Measurements from ENCODE around the gene SHROOM2. TPM values are rescaled to one million over a fixed set of nuclear protein-coding genes. Genes with fewer than 3 reads are reported as not detected.

The SHROOM2 gene
- total and polyA plus RNA-seq, 2 of the 4 experiments (the other 2 are of a cell fraction): 8.1 to 14.2 TPM

- Histone ChIP-seq H2AFZ (replicated peaks; ENCODE audit: low read length, poor library complexity) (no peak overlapping the region), H3K4me2 (ENCODE audit: low read depth, low read length) (no peak overlapping the region), H3K9ac (ENCODE audit: low read depth, low read length) (no peak overlapping the region), H3K9me1 (ENCODE audit: insufficient read depth, low read length) (no peaks in the 10 kb centered on the region; the same call in 1 of the 2 replicates), H2BK15ac (ENCODE audit: low read depth, low read length) (no peak overlapping the region), H2BK5ac (ENCODE audit: low read depth, low read length, poor library complexity, severe bottlenecking) (no peak overlapping the region), H3K4me1 (ENCODE audit: control insufficient read depth, insufficient read depth, low read length) (no peaks in the 10 kb centered on the region), H3K27me3 (ENCODE audit: control insufficient read depth, insufficient read depth, low read length) (peaks cover 6% of the 10 kb centered on the region; the same call in 1 of the 2 replicates), H3K4ac (ENCODE audit: low read depth, low read length) (no peak overlapping the region), H3K23ac (ENCODE audit: low read depth, low read length) (no peak overlapping the region), H3K56ac (ENCODE audit: extremely low read depth, insufficient read depth, low read length) (no peak overlapping the region), H3K27ac (ENCODE audit: insufficient read depth, low read length) (no peak overlapping the region), H3K9me3 (ENCODE audit: control insufficient read depth, insufficient read depth, low read length) (no peaks in the 10 kb centered on the region; the same call in none of the 2 replicates), H3K14ac (replicated peaks; ENCODE audit: low read depth, low read length) (no peak overlapping the region), H3K36me3 (ENCODE audit: control insufficient read depth, insufficient read depth, low read length) (no peaks in the 10 kb centered on the region), H4K20me1 (ENCODE audit: insufficient read depth, low read length) (no peaks in the 10 kb centered on the region), H3K4me3 (ENCODE audit: insufficient read depth, low read depth, low read length) (no peak overlapping the region), H3K18ac (ENCODE audit: low read depth, low read length) (no peak overlapping the region), H3K79me1 (ENCODE audit: low read depth in 1 of 2, low read length in 2 of 2) (no peaks in the 10 kb centered on the region), H2AK9ac (replicated peaks; ENCODE audit: low read depth, low read length, poor library complexity) (no peak overlapping the region), H2AK5ac (ENCODE audit: low read depth, low read length) (no peak overlapping the region), H4K5ac (ENCODE audit: low read depth, low read length) (no peak overlapping the region), H4K91ac (ENCODE audit: insufficient read depth, low read depth, low read length) (no peak overlapping the region), H2BK20ac (ENCODE audit: low read depth, low read length) (no peak overlapping the region), H4K8ac (ENCODE audit: low read depth in 2 of 2, low read length in 2 of 2) (no peak overlapping the region), H2BK120ac (ENCODE audit: low read depth, low read length) (no peak overlapping the region)
- TF ChIP-seq CTCF (conservative IDR thresholded peaks at IDR 0.05; ENCODE audit: low read depth, low read length): no peak
- TF ChIP-seq MAFK (IDR thresholded peaks at IDR 0.05; ENCODE audit: low read depth, low read length): no peak
- no peak for TF ChIP-seq RFX5 (IDR thresholded peaks at IDR 0.05; ENCODE audit: low read depth, low read length)
- TF ChIP-seq MAZ (IDR thresholded peaks at IDR 0.05; ENCODE audit: borderline replicate concordance, low read depth, low read length): no peak
- no peak for TF ChIP-seq FOS (IDR thresholded peaks at IDR 0.05; ENCODE audit: low read depth, low read length)
- no peak for TF ChIP-seq CHD1 (IDR thresholded peaks at IDR 0.05; ENCODE audit: low read depth, low read length)
- TF ChIP-seq CEBPB (IDR thresholded peaks at IDR 0.05; ENCODE audit: low read depth, low read length): no peak
- no peak for TF ChIP-seq RCOR1 (IDR thresholded peaks at IDR 0.05; ENCODE audit: insufficient replicate concordance, low read length)
- TF ChIP-seq RAD21 (IDR thresholded peaks at IDR 0.05; ENCODE audit: low read length): no peak
- no peak for TF ChIP-seq USF2 (IDR thresholded peaks at IDR 0.05; ENCODE audit: low read depth, low read length)
- no peak for TF ChIP-seq POLR2A (IDR thresholded peaks at IDR 0.05; ENCODE audit: low read depth, low read length)
- TF ChIP-seq NFE2L2 (IDR thresholded peaks at IDR 0.05; ENCODE audit: low read depth, low read length): no peak
- no peak for TF ChIP-seq SMC3 (IDR thresholded peaks at IDR 0.05; ENCODE audit: low read depth, low read length)
- TF ChIP-seq BHLHE40 (IDR thresholded peaks at IDR 0.05; ENCODE audit: low read depth, low read length): no peak
- no peak for TF ChIP-seq ELK1 (IDR thresholded peaks at IDR 0.05; ENCODE audit: borderline replicate concordance, low read depth, low read length)
- no peak for TF ChIP-seq MXI1 (IDR thresholded peaks at IDR 0.05; ENCODE audit: borderline replicate concordance, low read depth, low read length)
- BruUV-seq (replicated peaks): no TSS peak
- ChIA-PET POLR2A (ENCODE audit: unreplicated experiment) (no interaction called here), CTCF (interaction anchor here (0.5 kb wide), 1 partner anchor 17 kb away, joined by 5 read pairs; no protein-coding TSS in a partner anchor)
- DNase-seq: no peak
- in situ Hi-C loops (cut with MboI; ENCODE audit: low sequenced_read_pairs) (no loop called here), intact Hi-C loops (cut with micrococcal nuclease) (no loop called here), dilution Hi-C loops (cut with HindIII; ENCODE audit: low sequenced_read_pairs, unreplicated experiment) (no loop called here)
- whole genome bisulfite sequencing, 2 experiments (ENCODE audit: extremely low coverage in 2 of 2, insufficient read length in 1 of 2): no CpG with 5 or more reads among the region's 6 CpGs
- no peak for ATAC-seq (ENCODE audit: low read depth)
Observed at GRCh38 chrX:9772943-9773342, 13.3 kb upstream of the SHROOM2 start.
